Measurements from ENCODE around the gene CCN2.
A peak's percentile ranks its signal among the peaks of the same experiment; 100 is the strongest.

CCN2 gene

DNA sequence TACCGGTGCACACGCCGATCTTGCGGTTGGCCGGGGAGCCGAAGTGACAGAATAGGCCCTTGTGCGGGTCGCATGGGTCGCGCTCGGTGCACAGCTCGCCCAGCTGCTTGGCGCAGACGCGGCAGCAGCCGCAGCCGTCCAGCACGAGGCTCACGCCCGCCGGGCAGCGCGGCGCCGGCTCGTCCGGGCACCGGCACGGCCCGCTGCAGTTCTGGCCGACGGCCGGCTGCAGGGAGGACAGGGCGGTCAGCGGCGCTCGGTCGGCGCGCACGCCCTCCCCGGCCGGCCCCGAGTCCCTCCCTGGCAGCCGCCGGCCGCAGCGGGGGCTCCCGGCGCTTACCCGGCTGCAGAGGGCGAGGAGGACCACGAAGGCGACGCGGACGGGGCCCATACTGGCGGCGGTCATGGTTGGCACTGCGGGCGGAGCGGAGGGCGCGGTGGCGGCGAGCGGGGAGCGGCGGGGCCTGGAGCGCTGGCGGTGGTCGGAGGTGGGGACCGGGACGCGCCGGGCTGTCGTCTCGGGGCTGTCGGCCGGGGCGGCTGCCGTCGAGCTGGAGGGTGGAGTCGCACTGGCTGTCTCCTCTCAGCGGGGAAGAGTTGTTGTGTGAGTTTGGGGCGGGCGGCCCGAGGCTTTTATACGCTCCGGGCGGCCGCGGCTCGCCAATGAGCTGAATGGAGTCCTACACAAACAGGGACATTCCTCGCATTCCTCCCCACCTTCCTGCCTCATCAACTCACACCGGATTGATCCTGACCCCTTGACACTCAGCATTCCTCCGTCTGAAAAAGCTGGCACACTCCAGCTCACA lies at the start of gene CCN2:
Gene CCN2, minus strand, starts transcription at position 606 of the 809 bp plus-strand sequence. Its CDS starts 200 bp downstream, at position 406.
- FAIRE-seq: no peak

GRCh38 chr6:132000296-132000695 lies 49.1 kb upstream of the CCN2 start:
- no peak for FAIRE-seq

GRCh38 chr6:131999545-132000146 lies 48.5 kb upstream of the CCN2 start:
- no peak for FAIRE-seq

DNA sequence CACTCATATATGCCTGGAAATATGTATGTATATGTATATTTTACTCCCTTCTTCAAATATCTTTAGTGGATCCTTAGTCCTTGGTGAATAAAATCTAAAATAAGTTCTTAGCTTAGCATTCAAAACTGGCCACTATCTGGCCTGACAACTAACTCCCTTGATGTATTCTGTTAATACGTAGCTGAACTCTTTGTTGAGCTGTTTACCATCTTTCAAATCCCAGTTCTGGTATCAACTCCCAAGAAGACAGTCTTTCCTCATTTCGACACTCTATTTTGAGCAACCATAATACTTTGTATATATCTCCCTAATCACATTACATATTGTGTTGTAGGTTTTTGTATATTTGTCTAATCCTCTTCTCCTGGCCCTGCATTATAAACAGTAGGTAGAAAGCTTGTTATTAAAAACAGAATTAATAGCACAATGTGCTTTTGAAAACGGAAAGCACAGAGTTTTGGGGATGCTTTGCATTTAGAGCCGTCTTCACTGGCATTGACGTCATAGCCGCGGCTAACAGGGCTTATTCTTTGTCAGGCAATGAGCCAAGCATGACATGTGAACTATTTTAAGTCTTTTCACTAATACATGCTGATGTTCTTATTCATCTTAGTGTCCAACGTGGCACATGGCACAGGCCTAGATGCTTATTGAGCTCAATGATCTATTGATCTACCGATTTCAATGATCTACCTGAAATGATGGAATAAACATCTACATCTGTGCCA lies 47.2 kb upstream of the CCN2 start:
- FAIRE-seq: no peak

GRCh38 chr6:131997429-131998153 lies 46.4 kb upstream of the CCN2 start:
- FAIRE-seq: no peak

- FAIRE-seq: no peak
Measured at GRCh38 chr6:131995917-131996316, 44.7 kb upstream of the CCN2 start.

DNA sequence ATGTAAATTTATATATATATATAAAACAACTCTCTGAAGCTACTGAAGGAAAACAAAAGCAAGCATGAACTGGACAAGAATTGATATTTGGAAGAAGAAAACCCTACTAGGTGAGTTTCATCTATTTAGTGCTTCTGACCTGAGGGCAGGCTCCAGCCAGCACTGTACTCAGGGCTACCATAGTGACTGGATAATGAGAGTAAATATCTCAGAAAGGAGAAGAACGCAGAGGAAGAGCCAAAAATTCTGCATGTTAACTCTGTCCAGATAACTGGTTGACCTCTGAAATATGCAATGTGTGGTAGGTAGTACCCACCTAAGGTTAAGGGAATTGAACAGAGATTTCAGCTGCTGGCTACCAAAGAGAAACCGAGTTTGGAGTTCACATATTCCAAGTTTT lies 41.4 kb upstream of the CCN2 start:
- no peak for FAIRE-seq

DNA sequence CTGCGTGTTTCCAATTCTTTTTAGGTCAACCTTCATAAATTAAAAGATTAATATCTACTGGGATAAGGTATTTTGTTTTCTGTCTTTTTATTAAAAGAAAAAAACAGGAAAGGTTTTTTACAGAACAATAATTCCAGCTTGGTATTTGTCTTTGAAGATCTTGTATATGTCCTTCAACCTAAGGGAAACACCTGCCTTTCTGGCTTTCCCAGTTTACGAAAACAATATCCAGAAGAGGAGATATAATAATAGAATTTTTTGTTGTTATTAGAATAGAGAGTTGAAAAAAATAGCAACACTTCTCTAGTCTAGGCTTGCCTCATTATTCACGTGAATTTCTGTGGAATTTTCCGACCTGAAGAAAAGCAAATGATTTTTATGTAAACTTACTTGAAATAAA lies 37.9 kb upstream of the CCN2 start:
- FAIRE-seq: no peak

DNA sequence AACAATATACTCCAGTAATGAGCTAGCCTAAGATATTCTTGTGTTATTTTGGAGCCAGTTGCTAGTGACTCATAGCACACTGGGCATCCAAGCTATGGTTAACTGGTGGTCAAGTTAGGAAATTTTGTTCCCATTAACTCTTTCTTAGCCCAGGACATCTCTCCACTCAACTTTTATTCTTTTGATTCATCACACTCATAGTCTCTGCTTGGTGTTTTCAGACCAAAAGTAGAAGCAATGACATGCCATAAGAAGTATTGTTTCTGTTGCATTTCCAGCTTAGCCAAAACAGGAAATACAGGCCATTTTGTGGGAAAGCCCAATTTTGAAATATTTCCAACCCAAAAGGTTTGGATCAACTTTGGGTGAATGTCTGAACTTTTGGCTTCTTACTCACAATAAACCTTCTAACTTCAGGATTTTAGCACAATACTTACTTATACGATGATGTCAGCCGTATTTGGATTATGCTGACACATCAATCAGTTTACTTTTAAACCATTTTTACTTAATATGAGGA lies 31.6 kb upstream of the CCN2 start:
- no peak for FAIRE-seq

DNA sequence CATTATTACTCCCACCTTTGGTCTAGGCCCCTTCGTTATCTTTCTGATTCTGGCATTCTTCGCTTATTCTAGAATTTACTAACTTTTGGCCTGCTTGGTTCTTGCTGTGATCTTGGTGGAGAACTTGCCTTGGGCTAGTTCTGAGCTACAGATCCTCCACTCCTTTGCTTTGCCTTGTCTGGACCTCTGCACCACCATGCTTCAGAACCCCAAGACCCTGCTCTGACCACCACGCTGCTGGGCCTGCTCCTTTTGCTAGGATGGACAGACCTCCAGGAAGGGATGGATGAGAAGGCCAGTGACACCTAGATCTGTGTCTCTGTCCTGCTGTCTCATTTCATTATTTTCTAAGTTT lies 30.4 kb upstream of the CCN2 start:
- no peak for FAIRE-seq

- FAIRE-seq: peak; percentile 71
Measured at GRCh38 chr6:131980791-131981623, 29.8 kb upstream of the CCN2 start.

- no peak for FAIRE-seq
Measured at GRCh38 chr6:131980338-131980790, 29.2 kb upstream of the CCN2 start.

DNA sequence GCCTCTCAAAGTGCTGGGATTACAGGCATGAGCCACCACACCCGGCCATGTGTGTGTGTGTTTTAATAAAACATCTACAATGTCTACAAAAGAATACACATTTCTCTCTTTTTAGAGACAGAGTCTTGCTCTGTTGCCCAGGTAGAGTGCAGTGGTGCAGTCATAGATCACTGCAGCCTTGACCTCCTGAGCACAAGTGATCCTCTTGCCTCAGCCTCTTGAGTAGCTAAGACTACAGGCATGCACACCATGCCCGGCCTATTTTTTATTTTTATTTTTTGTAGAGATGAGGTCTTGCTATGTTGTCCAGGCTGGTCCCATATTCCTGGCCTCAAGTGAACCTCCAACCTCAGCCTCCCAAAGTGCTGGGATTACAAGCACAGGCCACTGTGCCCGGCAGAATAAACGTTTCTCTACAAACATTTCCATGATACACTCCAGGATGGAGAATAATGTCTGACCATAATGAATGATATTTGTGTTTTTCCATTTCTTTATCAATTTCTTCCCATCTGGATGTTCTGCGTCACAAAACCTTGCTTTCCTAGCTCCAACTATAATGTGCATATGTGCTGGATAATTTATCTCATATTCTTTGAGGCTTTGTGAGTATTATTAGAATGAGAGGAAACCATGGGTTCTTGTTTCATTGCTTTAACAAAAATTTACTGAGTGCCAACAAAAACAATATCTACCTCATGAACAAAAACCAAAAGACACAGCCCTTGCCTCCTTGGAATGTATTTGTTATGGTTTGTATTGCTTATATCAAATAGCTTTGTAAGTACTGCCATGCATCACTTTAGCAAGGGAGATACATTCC lies 28.6 kb upstream of the CCN2 start:
- no peak for FAIRE-seq

DNA sequence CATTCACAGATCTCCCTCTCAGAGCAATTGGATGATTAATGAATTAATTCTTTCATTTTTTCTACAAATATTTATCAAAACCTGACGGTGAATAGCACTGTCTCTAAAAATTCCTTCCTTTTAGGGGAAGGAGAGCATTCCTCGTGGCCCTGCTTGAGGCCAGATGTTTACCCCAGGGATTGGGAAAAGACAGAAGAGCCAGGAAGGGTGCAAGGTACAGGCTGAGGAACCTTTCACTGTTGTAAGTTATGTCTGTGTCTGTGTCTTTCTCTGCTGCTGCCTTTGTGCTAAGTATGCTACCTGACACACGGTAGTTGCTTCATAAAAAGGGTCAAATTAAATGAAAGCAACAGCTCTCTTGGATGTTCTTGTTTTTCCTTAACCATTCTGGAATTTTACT lies 27.4 kb upstream of the CCN2 start:
- FAIRE-seq: no peak

DNA sequence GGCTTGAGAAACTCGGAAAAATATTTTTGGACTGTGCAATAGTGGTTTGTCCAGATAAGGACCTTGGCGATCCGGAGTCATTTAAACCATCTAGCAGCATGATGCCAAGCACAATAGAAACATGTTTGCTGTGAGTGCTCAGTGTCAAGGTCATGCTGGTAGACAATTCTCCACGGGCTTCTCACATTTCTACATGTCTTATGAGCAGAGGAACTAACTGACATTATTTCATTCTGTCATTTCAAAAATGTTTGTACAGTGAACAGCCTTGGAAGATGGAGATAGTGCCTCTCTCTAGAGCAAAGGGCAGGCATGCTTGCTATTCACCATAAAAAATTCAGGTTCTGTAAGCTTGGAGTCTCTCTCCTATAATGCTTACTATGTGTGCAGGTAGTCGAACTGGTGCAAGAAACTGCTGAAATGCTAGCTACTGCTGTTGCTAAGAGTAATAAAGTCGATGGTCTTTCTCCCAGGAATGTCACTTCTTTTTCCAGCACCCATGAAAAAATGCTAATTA lies 25.4 kb upstream of the CCN2 start:
- no peak for FAIRE-seq

GRCh38 chr6:131972741-131973140 lies 21.6 kb upstream of the CCN2 start:
- FAIRE-seq: no peak

GRCh38 chr6:131970076-131970859 lies 19.1 kb upstream of the CCN2 start:
- FAIRE-seq: no peak

- FAIRE-seq: no peak
Measured at GRCh38 chr6:131968656-131969055, 17.5 kb upstream of the CCN2 start.

GRCh38 chr6:131967948-131968347 lies 16.8 kb upstream of the CCN2 start:
- FAIRE-seq: no peak

DNA sequence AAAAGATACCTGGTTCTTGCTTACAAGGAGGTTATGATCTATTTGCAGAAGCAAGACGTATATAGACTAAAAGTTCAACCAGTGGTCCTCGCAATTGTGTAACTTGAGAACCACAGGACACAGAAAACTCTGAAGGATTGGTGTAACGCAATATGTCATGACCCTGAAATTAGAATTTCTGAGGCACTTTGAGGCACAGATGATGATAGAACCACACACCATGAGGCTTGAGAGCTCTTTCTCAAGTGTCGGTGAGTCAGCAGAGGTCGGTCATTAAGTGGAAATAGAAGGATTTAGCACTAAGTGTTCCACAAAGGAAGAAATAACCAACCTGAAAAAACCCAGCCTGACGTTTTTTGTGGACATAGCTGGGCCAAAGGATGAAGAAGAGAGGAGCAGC lies 15.3 kb upstream of the CCN2 start:
- FAIRE-seq: no peak

Data from colon (tissue), 2 donors.